Naive thymus-derived CD4-positive, alpha-beta T cell (primary cell): ENCODE data around the gene LRG1. TPM values are rescaled to one million over a fixed set of nuclear protein-coding genes. Genes with fewer than 3 reads are reported as not detected.

Experiments used
- ATAC-seq: fragments of 150-1000 bp; cut with Tn5 transposase; 2 replicates; pipeline ENCODE4 v1.10.0; 2021; ENCODE audit warnings: mild to moderate bottlenecking, moderate library complexity
- CTCF ChIA-PET: fragments of 350-600 bp; sonication (Branson Sonifier 250); formaldehyde crosslinking; loops from one replicate; lab custom pipeline; 2021; ENCODE audit warnings: antibody characterized with exemption; lab: Charles Lee
- POLR2A ChIA-PET: fragments of 350-600 bp; sonication (Branson Sonifier 250); formaldehyde crosslinking; loops from one replicate; lab custom pipeline; 2021; ENCODE audit warnings: antibody characterized with exemption, inconsistent platforms; lab: Charles Lee
- DNase-seq, 9 donors: peaks; one replicate each; pipeline versions ENCODE4 v3.0.0 to v3.0.0-alpha.2; 2020 to 2022; ENCODE audit warnings: mixed read lengths in 1 of 9
- H3K27ac ChIP-seq: one replicate; pipeline ENCODE4 v1.7.0; 2013; ENCODE audit warnings: mild to moderate bottlenecking, low read depth, low read length, moderate library complexity
- H3K27me3 ChIP-seq, 2 donors: one replicate each; pipeline ENCODE4 v1.7.0; 2013; ENCODE audit warnings: low read length in 2 of 2, mild to moderate bottlenecking in 2 of 2, moderate library complexity in 2 of 2; ENCODE audit not compliant: control insufficient read depth in 2 of 2, insufficient read depth in 2 of 2
- H3K36me3 ChIP-seq, 3 experiments: 1 replicate in 2 of 3; 2 replicates in 1 of 3; pipeline ENCODE4 v1.7.0; 2013; ENCODE audit warnings: low read length in 3 of 3, mild to moderate bottlenecking in 3 of 3, moderate library complexity in 1 of 3; ENCODE audit not compliant: insufficient read depth in 3 of 3, control insufficient read depth in 2 of 3
- H3K4me1 ChIP-seq, 2 donors: one replicate each; pipeline ENCODE4 v1.7.0; 2013; ENCODE audit warnings: low read length in 2 of 2, mild to moderate bottlenecking in 2 of 2, moderate library complexity in 1 of 2; ENCODE audit not compliant: control insufficient read depth in 2 of 2, insufficient read depth in 2 of 2
- H3K4me3 ChIP-seq: 2 replicates; pipeline ENCODE4 v1.7.0; 2013; ENCODE audit warnings: mild to moderate bottlenecking, low read length
- H3K9me3 ChIP-seq, 3 experiments: 1 replicate in 2 of 3; 2 replicates in 1 of 3; pipeline ENCODE4 v1.7.0; 2013; ENCODE audit warnings: low read length in 3 of 3; ENCODE audit not compliant: control insufficient read depth in 2 of 3
- H3K27ac Mint-ChIP-seq, 9 donors: one replicate each; pipeline ENCODE4 v1.8.0; 2020 to 2022; ENCODE audit warnings: mixed read lengths in 9 of 9, mild to moderate bottlenecking in 8 of 9, moderate library complexity in 5 of 9, inconsistent platforms in 2 of 9
- H3K27me3 Mint-ChIP-seq, 5 donors: one replicate each; pipeline ENCODE4 v1.8.0; 2021 to 2022; ENCODE audit warnings: mixed read lengths in 5 of 5, mild to moderate bottlenecking in 1 of 5
- H3K36me3 Mint-ChIP-seq, 5 donors: one replicate each; pipeline ENCODE4 v1.8.0; 2020 to 2022; ENCODE audit warnings: mixed read lengths in 5 of 5, mild to moderate bottlenecking in 3 of 5, inconsistent platforms in 1 of 5
- H3K4me1 Mint-ChIP-seq, 7 donors: one replicate each; pipeline ENCODE4 v1.8.0; 2020 to 2022; ENCODE audit warnings: mixed read lengths in 7 of 7, mild to moderate bottlenecking in 3 of 7, inconsistent platforms in 1 of 7
- H3K4me3 Mint-ChIP-seq, 10 donors: one replicate each; pipeline ENCODE4 v1.8.0; 2020 to 2022; ENCODE audit warnings: mild to moderate bottlenecking in 10 of 10, mixed read lengths in 10 of 10, moderate library complexity in 6 of 10, inconsistent platforms in 2 of 10
- H3K9me3 Mint-ChIP-seq, 11 donors: one replicate each; pipeline ENCODE4 v1.8.0; 2020 to 2022; ENCODE audit warnings: mixed read lengths in 11 of 11, mild to moderate bottlenecking in 4 of 11, inconsistent platforms in 1 of 11, moderate library complexity in 1 of 11
- intact Hi-C, 2 donors: fragments of 100-400 bp; cut with micrococcal nuclease; formaldehyde crosslinking; loops; one replicate each; pipeline ENCODE4 v1.15.1; 2023
- polyA plus RNA-seq, 2 donors: library from polyadenylated mRNA; unstranded; fragments of 300-500 nt; fragmentation: Illumina TruSeq; gene quantifications; one replicate each; pipeline ENCODE4 v1.2.3, GENCODE V29; 2021
- total RNA-seq, 6 experiments: library from RNA in 5 of 6; stranded (reverse) in 5 of 6; gene quantifications; 1 replicate in 5 of 6; 2 replicates in 1 of 6; pipeline ENCODE4 v1.2.3 and lab custom pipeline; 2021 to 2026

Gene LRG1
- total and polyA plus RNA-seq, 7 experiments from 2014 or later: 0.06 to 1.6 (median 0.50) TPM; not detected in 3

DNA sequence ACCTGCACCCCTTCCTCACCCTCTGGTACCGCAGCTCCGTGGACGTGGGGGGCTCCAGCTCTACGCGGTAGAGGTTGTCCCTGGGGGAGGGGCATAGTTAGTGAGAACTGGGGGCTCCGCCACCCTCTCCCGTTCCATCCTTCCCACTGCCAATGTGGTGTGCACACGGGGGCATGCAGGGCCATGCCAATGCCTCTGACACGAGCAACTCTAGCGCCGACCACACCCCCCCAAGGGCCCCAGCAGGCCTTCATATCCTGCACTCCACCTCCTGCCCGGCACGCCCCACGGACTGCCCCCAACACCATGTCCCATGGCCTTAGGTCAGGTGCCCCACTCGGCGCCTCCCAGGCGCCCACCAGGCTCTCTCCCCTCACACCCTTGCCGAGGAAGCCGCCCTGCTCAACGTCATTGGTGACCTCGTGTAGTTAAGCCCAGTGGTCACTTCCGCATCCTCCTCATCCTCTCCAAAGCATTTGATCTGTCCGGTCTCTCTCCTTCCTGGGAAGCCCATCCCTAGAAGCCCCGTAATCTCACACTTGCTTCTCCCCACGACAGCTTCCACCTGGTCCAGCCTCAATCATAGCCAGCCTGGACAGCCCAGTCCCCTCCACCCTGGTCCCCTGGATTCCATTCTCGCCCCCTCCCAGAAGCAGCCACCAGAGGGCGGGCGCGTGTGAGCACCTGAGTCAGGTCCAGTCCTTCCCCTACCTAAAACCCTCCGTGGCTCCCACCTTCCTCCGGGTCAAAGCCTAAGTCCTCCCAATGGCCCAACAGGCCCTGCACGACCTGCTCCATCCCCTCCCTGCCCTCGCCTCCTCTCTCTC, 17.5 kb upstream of the LRG1 start:
- H3K27me3 ChIP-seq: no peaks in the 10 kb centered on the region
- ATAC-seq (no peak), DNase-seq (no peak)
- H3K4me1 ChIP-seq: no peaks in the 10 kb centered on the region
- Mint-ChIP-seq H3K4me3 (no peak overlapping the region), H3K27me3 (peaks cover 0 to 19% (median 5%) of the 10 kb centered on the region in 5 donors), H3K36me3 (no peaks in the 10 kb centered on the region), H3K27ac (no peak overlapping the region), H3K4me1 (peaks cover 0 to 13% (median 0%) of the 10 kb centered on the region in 7 donors), H3K9me3 (peaks cover 0 to 6% (median 0%) of the 10 kb centered on the region in 11 donors)
- no peaks in the 10 kb centered on the region for H3K9me3 ChIP-seq
- H3K36me3 ChIP-seq: no peaks in the 10 kb centered on the region
- ChIA-PET POLR2A (no interaction called here), CTCF (interaction anchor here (1.4 to 2.0 kb wide), 2 partner anchors 13 to 79 kb away, joined by 3 to 9 read pairs; no protein-coding TSS in a partner anchor)
- no peak overlapping the region for H3K4me3 ChIP-seq
- intact Hi-C loops: no loop called here
- H3K27ac ChIP-seq: no peak overlapping the region

DNA sequence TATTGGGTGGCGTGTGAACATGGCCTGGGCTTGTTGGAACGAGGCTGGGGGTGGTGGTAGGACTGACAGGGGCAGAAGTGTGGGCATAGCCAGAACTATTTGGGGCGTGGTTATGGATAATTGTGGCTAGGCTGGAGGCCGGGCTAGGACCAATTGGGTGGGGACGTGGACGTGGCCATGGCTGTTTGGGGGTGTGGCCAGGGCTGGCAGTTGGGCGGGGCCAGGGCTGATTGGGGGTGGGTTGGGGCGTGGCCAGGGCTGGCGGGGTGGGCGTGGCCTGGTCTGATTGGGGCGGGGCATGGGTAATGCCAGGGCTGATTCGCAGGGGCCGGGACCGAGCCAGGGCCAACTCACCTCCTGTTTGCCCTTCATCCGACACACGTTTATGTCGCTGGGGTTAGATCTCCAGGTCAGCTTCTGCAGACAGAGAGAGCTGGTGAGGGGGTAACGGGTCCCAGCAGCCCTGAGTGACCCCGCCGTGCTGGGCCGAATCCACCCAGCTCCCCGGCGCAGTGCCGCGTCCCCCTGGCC, 16.8 kb upstream of the LRG1 start:
- Histone ChIP-seq H3K9me3 (no peaks in the 10 kb centered on the region), H3K36me3 (no peaks in the 10 kb centered on the region), H3K4me3 (no peak overlapping the region), H3K27me3 (no peaks in the 10 kb centered on the region), H3K27ac (no peak overlapping the region), H3K4me1 (no peaks in the 10 kb centered on the region)
- intact Hi-C loops: no loop called here
- H3K36me3 Mint-ChIP-seq: peaks cover 0 to 4% (median 0%) of the 10 kb centered on the region in 5 donors
- H3K4me1 Mint-ChIP-seq: peaks cover 0 to 9% (median 0%) of the 10 kb centered on the region in 7 donors
- POLR2A ChIA-PET: no interaction called here
- DNase-seq (peak in 1 of 9 donors; percentile 35), ATAC-seq (peak; percentile 22)
- H3K27me3 Mint-ChIP-seq: peaks cover 0 to 24% (median 5%) of the 10 kb centered on the region in 5 donors
- H3K27ac Mint-ChIP-seq: no peak overlapping the region
- CTCF ChIA-PET: interaction anchor here (1.4 to 2.0 kb wide), 2 partner anchors 14 to 80 kb away, joined by 3 to 9 read pairs; no protein-coding TSS in a partner anchor
- no peak overlapping the region for H3K4me3 Mint-ChIP-seq
- H3K9me3 Mint-ChIP-seq: peaks cover 0 to 6% (median 0%) of the 10 kb centered on the region in 11 donors

DNA sequence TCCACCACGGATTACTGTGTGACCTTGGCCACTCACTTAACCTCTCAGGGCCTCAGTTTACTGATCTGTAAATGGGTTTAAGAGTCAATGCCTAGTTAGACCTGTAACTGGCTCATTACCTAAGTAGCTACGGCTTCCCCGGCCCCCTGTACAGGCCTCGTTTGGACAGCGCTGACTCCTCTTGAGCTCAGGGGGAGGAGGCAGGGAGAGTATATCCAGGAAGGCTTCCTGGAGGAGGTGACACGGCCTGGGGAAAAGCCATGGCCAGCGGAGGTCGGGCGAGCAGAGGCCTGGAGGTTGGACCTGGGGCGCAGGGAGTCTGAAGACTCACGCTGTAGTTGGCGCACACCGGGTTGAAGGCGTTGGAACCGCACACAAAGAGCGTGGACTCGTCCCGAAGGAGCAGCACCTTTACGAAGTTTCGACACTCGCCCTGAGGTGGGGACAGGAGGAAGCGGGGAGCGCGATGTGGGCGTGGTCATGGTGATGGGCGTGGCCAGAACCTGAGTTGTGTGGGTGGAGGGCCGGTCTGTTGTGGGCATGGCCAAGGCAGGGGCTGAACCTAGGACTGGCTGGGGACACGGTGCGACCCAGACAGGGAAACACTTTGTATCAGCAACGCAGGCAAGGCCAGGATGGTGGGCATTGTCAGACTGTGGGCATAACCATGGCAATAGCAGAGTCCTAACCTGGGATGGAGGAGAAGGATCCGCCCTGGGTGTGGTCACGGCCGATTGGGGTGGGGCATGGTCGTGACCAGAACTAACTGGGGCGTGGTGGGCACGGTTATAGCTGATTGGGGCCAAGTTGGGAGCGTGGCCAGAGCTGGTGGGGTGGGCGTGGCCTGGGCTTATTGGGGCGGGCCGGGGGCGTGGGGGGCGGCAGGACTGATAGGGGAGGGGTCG, 16.1 kb upstream of the LRG1 start:
- ChIA-PET CTCF (interaction anchor here (2.0 kb wide), 1 partner anchor 80 kb away, joined by 9 read pairs; no protein-coding TSS in a partner anchor), POLR2A (no interaction called here)
- no peak for DNase-seq
- no peak for ATAC-seq
- Histone ChIP-seq H3K27ac (no peak overlapping the region), H3K36me3 (no peaks in the 10 kb centered on the region), H3K4me3 (no peak overlapping the region), H3K4me1 (no peaks in the 10 kb centered on the region), H3K9me3 (no peaks in the 10 kb centered on the region), H3K27me3 (no peaks in the 10 kb centered on the region)
- Mint-ChIP-seq H3K27ac (peak overlapping the region in 2 of 9 donors; percentile 25 to 46), H3K27me3 (peaks cover 0 to 25% (median 6%) of the 10 kb centered on the region in 5 donors), H3K4me1 (peaks cover 0 to 10% (median 0%) of the 10 kb centered on the region in 7 donors), H3K9me3 (peaks cover 0 to 6% (median 0%) of the 10 kb centered on the region in 11 donors), H3K36me3 (peaks cover 0 to 4% (median 0%) of the 10 kb centered on the region in 5 donors), H3K4me3 (no peak overlapping the region)
- intact Hi-C loops: no loop called here

DNA sequence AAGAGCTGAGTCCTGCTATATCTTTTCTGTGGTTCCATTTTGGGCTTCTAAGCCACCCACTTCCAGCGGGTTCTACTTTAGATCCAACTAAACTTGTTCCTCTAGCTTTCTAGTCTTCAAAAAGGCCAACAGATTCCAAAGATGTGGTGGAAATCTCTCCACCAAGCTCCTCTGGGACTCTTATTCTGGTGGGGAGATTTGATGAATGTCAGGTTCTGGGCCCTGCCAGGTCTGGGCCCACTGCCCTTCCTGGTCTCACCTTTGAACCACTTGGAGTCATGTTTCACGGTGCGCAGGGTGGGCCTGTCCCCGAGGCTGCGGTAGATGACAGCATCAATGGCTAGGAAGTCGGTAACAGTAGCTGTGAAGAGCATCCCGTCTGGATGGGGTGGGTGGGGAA, 14.9 kb upstream of the LRG1 start:
- no peak overlapping the region for H3K4me3 Mint-ChIP-seq
- no peaks in the 10 kb centered on the region for H3K27me3 ChIP-seq
- H3K27ac Mint-ChIP-seq: no peak overlapping the region
- H3K4me3 ChIP-seq: no peak overlapping the region
- ChIA-PET CTCF (no interaction called here), POLR2A (no interaction called here)
- peaks cover 0 to 10% (median 0%) of the 10 kb centered on the region in 7 donors for H3K4me1 Mint-ChIP-seq
- H3K36me3 Mint-ChIP-seq: peaks cover 0 to 4% (median 0%) of the 10 kb centered on the region in 5 donors
- peaks cover 0 to 25% (median 6%) of the 10 kb centered on the region in 5 donors for H3K27me3 Mint-ChIP-seq
- no peaks in the 10 kb centered on the region for H3K4me1 ChIP-seq
- DNase-seq: no peak
- no peak for ATAC-seq
- no peaks in the 10 kb centered on the region for H3K9me3 ChIP-seq
- no peaks in the 10 kb centered on the region for H3K36me3 ChIP-seq
- intact Hi-C loops: no loop called here
- no peak overlapping the region for H3K27ac ChIP-seq
- H3K9me3 Mint-ChIP-seq: peaks cover 0 to 6% (median 0%) of the 10 kb centered on the region in 11 donors

- ATAC-seq: no peak
Observed at GRCh38 chr19:4553775-4554174, 13.9 kb upstream of the LRG1 start.

DNA sequence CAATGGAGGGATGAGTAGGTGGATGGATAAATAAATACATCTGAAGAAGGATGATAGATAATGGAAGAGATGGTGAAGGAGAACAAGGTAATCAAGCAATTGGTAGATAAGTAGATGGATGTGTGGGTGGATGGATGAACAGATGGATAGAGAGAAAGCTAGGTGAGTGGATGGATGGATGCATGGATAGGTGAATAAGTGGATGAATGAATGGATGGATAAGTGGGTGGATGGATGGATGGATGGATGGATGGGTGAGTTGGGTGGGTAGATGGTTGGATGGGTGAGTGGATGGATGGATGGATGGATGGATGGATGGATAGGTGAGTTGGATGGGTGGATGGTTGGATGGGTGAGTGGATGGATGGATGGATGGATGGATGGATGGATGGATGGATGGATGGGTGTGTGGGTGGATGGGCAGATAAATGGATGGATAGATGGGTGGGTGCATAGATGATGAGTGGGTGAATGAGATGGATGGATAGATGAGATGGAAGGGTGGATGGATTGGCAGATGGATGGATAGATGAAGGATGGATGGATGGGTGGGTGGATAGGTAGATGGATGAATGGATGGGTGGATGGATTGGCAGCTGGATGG, 13.4 kb upstream of the LRG1 start:
- Histone ChIP-seq H3K36me3 (no peaks in the 10 kb centered on the region), H3K27ac (no peak overlapping the region), H3K4me1 (no peaks in the 10 kb centered on the region), H3K9me3 (no peaks in the 10 kb centered on the region), H3K4me3 (no peak overlapping the region), H3K27me3 (no peaks in the 10 kb centered on the region)
- peaks cover 0 to 4% (median 0%) of the 10 kb centered on the region in 5 donors for H3K36me3 Mint-ChIP-seq
- ChIA-PET CTCF (no interaction called here), POLR2A (no interaction called here)
- DNase-seq (no peak), ATAC-seq (no peak)
- no peak overlapping the region for H3K27ac Mint-ChIP-seq
- no peak overlapping the region for H3K4me3 Mint-ChIP-seq
- peaks cover 0 to 26% (median 6%) of the 10 kb centered on the region in 5 donors for H3K27me3 Mint-ChIP-seq
- H3K9me3 Mint-ChIP-seq: peaks cover 0 to 6% (median 0%) of the 10 kb centered on the region in 11 donors
- intact Hi-C loops: no loop called here
- peaks cover 0 to 10% (median 0%) of the 10 kb centered on the region in 7 donors for H3K4me1 Mint-ChIP-seq

More at GRCh38 chr19:4553775-4554174, 13.9 kb upstream of the LRG1 start:
- Histone ChIP-seq H3K4me1 (no peaks in the 10 kb centered on the region), H3K9me3 (no peaks in the 10 kb centered on the region), H3K27me3 (no peaks in the 10 kb centered on the region), H3K36me3 (no peaks in the 10 kb centered on the region), H3K27ac (no peak overlapping the region), H3K4me3 (no peak overlapping the region)
- peaks cover 0 to 26% (median 6%) of the 10 kb centered on the region in 5 donors for H3K27me3 Mint-ChIP-seq
- DNase-seq: no peak
- CTCF ChIA-PET: no interaction called here
- H3K9me3 Mint-ChIP-seq: peaks cover 0 to 6% (median 0%) of the 10 kb centered on the region in 11 donors
- H3K27ac Mint-ChIP-seq: peak overlapping the region in 1 of 9 donors; percentile 73
- intact Hi-C loops: no loop called here
- no peak overlapping the region for H3K4me3 Mint-ChIP-seq
- POLR2A ChIA-PET: no interaction called here
- H3K36me3 Mint-ChIP-seq: peaks cover 0 to 4% (median 0%) of the 10 kb centered on the region in 5 donors
- peaks cover 0 to 10% (median 0%) of the 10 kb centered on the region in 7 donors for H3K4me1 Mint-ChIP-seq
